ENCODE results near the gene DNPH1.

Gene DNPH1

DNA sequence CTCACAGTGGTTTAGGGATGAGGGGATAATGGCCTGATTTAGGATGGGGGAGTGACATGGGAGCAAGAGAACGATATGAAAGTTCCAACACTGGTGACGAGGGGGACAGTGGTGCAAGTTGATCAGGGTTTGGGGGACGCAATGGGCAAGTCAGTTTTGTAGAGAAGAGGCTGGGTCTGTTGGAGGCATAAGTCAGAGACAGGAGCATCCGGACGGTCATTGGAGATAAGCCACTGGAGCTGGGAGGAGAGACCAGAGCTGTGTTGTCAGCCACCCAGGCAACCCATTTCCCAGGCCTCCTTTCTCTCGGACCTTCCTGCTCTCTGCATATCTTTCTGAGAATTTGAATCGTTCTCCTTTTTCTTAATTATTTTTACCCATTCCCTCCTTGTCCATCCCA, 9.5 kb downstream of the DNPH1 start:
- Histone ChIP-seq H3K4me1 (ENCODE audit: insufficient read depth, low read length, poor library complexity, severe bottlenecking) (peaks cover 10% of the 10 kb centered on the region), H3K79me2 (ENCODE audit: insufficient read depth, low read length) (no peaks in the 10 kb centered on the region), H3K9me3 (ENCODE audit: insufficient read depth, low read depth, low read length) (no peaks in the 10 kb centered on the region), H2AFZ (ENCODE audit: low read length) (no peak overlapping the region), H3K9me2 (replicated peaks; ENCODE audit: low read depth, low read length) (no peaks in the 10 kb centered on the region), H4K20me1 (ENCODE audit: insufficient read depth, low read length, poor library complexity, severe bottlenecking) (no peaks in the 10 kb centered on the region), H3K9ac (ENCODE audit: low read depth, low read length, poor library complexity, severe bottlenecking) (no peak overlapping the region), H3K27me3 (ENCODE audit: insufficient read depth, low read length, poor library complexity, severe bottlenecking) (no peaks in the 10 kb centered on the region), H3K36me3 (ENCODE audit: insufficient read depth, low read length) (no peaks in the 10 kb centered on the region; the same call in 1 of the 2 replicates), H3K4me3 (ENCODE audit: low read length, poor library complexity, severe bottlenecking) (no peak overlapping the region), H3F3A (ENCODE audit: low read depth) (no peaks in the 10 kb centered on the region), H3K4me2 (ENCODE audit: low read depth, low read length, poor library complexity, severe bottlenecking) (no peak overlapping the region)
- TF ChIP-seq, protein P1, sequence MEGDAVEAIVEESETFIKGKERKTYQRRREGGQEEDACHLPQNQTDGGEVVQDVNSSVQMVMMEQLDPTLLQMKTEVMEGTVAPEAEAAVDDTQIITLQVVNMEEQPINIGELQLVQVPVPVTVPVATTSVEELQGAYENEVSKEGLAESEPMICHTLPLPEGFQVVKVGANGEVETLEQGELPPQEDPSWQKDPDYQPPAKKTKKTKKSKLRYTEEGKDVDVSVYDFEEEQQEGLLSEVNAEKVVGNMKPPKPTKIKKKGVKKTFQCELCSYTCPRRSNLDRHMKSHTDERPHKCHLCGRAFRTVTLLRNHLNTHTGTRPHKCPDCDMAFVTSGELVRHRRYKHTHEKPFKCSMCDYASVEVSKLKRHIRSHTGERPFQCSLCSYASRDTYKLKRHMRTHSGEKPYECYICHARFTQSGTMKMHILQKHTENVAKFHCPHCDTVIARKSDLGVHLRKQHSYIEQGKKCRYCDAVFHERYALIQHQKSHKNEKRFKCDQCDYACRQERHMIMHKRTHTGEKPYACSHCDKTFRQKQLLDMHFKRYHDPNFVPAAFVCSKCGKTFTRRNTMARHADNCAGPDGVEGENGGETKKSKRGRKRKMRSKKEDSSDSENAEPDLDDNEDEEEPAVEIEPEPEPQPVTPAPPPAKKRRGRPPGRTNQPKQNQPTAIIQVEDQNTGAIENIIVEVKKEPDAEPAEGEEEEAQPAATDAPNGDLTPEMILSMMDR (conservative IDR thresholded peaks at IDR 0.05; ENCODE audit: low read length): no peak
- TF ChIP-seq EZH2phosphoT487 (IDR thresholded peaks at IDR 0.05; ENCODE audit: borderline replicate concordance): no peak

DNA sequence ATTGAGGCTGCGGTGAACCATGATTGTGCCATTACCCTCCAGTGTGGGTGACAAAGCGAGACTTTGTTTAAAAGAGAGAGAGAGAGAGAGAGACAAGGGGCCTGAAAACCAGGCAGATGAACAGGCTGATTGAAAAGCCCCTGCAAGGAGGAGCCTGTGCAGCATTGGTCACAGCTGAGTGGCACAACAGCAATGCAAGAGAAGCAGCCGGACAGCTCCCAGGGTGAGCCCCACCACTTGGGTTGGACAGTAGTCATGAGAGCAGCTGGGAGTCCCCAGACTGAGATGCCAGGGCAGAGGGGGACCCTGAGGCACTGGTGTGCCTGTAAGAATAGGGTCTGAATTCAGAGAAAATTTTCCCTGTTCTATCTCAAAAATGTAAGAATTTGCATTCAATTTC, 10.2 kb downstream of the DNPH1 start:
- H3K9me2 ChIP-seq (replicated peaks; ENCODE audit: low read depth, low read length): no peaks in the 10 kb centered on the region
- H3K4me1 ChIP-seq (ENCODE audit: insufficient read depth, low read length, poor library complexity, severe bottlenecking): peaks cover 3% of the 10 kb centered on the region
- H2AFZ ChIP-seq (ENCODE audit: low read length): no peak overlapping the region
- TF ChIP-seq, protein P1 (conservative IDR thresholded peaks at IDR 0.05; ENCODE audit: low read length): no peak
- no peak for TF ChIP-seq EZH2phosphoT487 (IDR thresholded peaks at IDR 0.05; ENCODE audit: borderline replicate concordance)
- H3K36me3 ChIP-seq (ENCODE audit: insufficient read depth, low read length): no peaks in the 10 kb centered on the region; the same call in 1 of the 2 replicates
- no peak overlapping the region for H3K4me3 ChIP-seq (ENCODE audit: low read length, poor library complexity, severe bottlenecking)
- no peaks in the 10 kb centered on the region for H3K79me2 ChIP-seq (ENCODE audit: insufficient read depth, low read length)
- no peak overlapping the region for H3K4me2 ChIP-seq (ENCODE audit: low read depth, low read length, poor library complexity, severe bottlenecking)
- no peak overlapping the region for H3K9ac ChIP-seq (ENCODE audit: low read depth, low read length, poor library complexity, severe bottlenecking)
- no peaks in the 10 kb centered on the region for H3K9me3 ChIP-seq (ENCODE audit: insufficient read depth, low read depth, low read length)
- no peaks in the 10 kb centered on the region for H3K27me3 ChIP-seq (ENCODE audit: insufficient read depth, low read length, poor library complexity, severe bottlenecking)
- H4K20me1 ChIP-seq (ENCODE audit: insufficient read depth, low read length, poor library complexity, severe bottlenecking): no peaks in the 10 kb centered on the region
- H3F3A ChIP-seq (ENCODE audit: low read depth): no peaks in the 10 kb centered on the region

DNA sequence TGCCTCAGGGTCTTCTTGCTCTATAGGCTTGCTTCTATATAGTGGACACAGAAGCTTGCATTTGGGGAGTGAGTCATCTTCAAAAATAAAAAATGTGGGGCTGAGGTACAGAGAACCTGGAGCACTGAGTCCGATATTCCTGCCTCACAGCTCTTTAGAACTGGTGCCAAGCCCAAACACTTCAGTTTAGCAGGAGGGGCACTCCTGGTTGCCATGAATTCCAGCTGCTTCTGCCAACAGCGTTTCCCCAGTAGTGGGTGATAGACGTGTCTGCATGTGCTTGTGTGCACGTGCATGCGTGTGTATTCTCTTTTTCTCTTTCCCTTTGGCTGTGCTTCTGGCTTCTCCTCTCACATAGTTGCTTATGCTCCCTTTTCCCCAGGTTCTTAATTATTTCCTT, 11.9 kb downstream of the DNPH1 start:
- TF ChIP-seq EZH2phosphoT487 (IDR thresholded peaks at IDR 0.05; ENCODE audit: borderline replicate concordance): no peak
- TF ChIP-seq, protein P1 (conservative IDR thresholded peaks at IDR 0.05; ENCODE audit: low read length): no peak
- H3K36me3 ChIP-seq (ENCODE audit: insufficient read depth, low read length): no peaks in the 10 kb centered on the region; the same call in 1 of the 2 replicates
- H3K9me3 ChIP-seq (ENCODE audit: insufficient read depth, low read depth, low read length): no peaks in the 10 kb centered on the region
- no peaks in the 10 kb centered on the region for H3K27me3 ChIP-seq (ENCODE audit: insufficient read depth, low read length, poor library complexity, severe bottlenecking)
- no peaks in the 10 kb centered on the region for H3K4me1 ChIP-seq (ENCODE audit: insufficient read depth, low read length, poor library complexity, severe bottlenecking)
- no peaks in the 10 kb centered on the region for H4K20me1 ChIP-seq (ENCODE audit: insufficient read depth, low read length, poor library complexity, severe bottlenecking)
- H3K4me2 ChIP-seq (ENCODE audit: low read depth, low read length, poor library complexity, severe bottlenecking): no peak overlapping the region
- H3K9me2 ChIP-seq (replicated peaks; ENCODE audit: low read depth, low read length): no peaks in the 10 kb centered on the region
- H2AFZ ChIP-seq (ENCODE audit: low read length): no peak overlapping the region
- no peak overlapping the region for H3K9ac ChIP-seq (ENCODE audit: low read depth, low read length, poor library complexity, severe bottlenecking)
- no peaks in the 10 kb centered on the region for H3K79me2 ChIP-seq (ENCODE audit: insufficient read depth, low read length)
- H3K4me3 ChIP-seq (ENCODE audit: low read length, poor library complexity, severe bottlenecking): no peak overlapping the region
- H3F3A ChIP-seq (ENCODE audit: low read depth): no peaks in the 10 kb centered on the region
